ENCODE data around the gene PDP2.
"Not testable (repeated sequence)": the region's sequence is repeated elsewhere in the genome, so short reads cannot be mapped to it uniquely, and the experiment has no call there.

The PDP2 gene

DNA sequence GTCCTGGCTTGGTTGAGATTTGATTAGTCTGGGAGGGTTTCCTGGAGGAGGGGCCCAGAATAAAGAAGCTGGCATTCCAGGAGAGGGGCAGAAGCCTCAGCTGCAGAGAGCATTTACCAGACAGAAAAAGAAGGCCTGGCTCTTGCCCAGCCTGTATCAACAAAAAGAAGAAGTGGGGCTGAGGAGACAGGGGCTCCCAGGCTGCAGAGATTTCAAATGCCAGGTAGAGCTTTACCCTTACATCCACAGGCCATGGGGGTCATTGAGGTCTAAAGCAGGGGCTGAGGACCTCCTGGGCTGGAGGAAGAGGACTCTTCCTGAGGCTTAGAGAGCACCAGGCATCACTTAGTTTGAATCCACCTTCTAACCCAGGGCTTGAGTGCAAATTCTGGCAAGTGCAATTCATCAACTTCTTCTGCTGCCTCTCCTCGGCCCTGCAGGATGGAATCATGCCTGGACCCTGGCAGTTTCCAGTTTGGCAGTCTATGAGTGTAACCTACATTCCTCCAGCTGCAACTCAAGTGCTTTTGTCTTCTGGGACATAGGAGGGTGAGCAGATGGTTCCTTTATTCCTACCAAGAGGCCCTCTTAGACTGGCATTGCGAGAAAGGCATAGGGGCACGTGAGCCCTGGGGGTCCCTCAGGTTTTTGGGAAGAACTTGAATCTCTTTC is 20.8 kb upstream of the PDP2 start:
- H3K27ac Mint-ChIP-seq (ENCODE audit: low read depth): no peak overlapping the region
- no peaks in the 10 kb centered on the region for H3K27me3 Mint-ChIP-seq
- ATAC-seq (replicated peaks; ENCODE audit: extremely low read depth, poor library complexity, severe bottlenecking): no peak
- H3K4me1 Mint-ChIP-seq: no peaks in the 10 kb centered on the region
- H3K36me3 Mint-ChIP-seq (ENCODE audit: insufficient read depth): no peaks in the 10 kb centered on the region
- DNase-seq (ENCODE audit: low spot score in 2 of 2): no peak
- no peaks in the 10 kb centered on the region for H3K9me3 Mint-ChIP-seq
- H3K4me3 Mint-ChIP-seq: no peak overlapping the region

DNA sequence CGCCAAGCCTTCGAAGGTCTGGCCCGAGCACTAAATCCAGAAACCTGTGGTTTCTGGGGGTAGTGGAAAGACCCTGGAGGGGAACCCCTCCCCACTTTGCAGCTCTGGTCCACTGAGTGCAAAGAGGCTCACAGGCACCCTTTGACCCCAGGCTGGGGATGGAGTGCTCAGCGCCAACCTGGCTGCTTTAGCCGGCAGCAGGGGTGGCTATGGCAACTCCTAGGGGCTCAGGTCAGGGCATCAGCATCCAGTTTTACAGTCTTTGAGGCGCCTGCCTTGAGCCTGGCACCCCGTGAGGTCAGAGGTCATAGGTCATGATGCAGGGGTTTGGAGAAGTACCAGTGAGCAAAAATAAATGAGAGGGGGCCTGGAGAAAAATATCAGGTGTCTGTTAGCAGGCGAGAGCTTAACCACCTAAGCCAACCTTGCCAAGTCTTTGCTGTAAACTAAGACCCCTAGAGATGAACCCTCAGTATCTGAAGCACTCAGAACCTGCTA is 18.2 kb upstream of the PDP2 start:
- ATAC-seq (replicated peaks; ENCODE audit: extremely low read depth, poor library complexity, severe bottlenecking): no peak
- Mint-ChIP-seq H3K27me3 (no peaks in the 10 kb centered on the region), H3K36me3 (ENCODE audit: insufficient read depth) (no peaks in the 10 kb centered on the region), H3K4me3 (no peak overlapping the region), H3K4me1 (no peaks in the 10 kb centered on the region), H3K27ac (ENCODE audit: low read depth) (no peak overlapping the region), H3K9me3 (no peaks in the 10 kb centered on the region)
- no peak for DNase-seq (ENCODE audit: low spot score in 2 of 2)

DNA sequence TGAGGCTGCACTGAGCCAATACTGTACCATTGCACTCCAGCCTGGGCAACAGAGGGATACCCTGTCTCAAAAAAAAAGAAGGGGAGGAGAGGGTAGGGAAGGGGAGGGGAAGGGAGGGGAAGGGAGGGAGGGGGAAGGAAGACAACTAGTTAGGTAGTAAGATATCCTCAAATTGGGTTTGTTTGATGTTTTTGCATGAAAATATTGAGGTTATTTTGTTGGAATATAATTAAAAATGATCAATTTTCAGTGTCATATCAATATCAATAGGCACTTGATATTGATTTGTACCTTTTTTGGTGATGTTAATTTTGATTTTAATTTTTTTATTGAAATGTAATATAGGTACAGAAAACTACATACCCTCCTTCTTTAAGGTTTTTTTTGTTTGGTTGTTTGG is 16.6 kb upstream of the PDP2 start:
- Mint-ChIP-seq H3K27ac (ENCODE audit: low read depth) (no peak overlapping the region), H3K4me1 (peaks cover 6% of the 10 kb centered on the region), H3K36me3 (ENCODE audit: insufficient read depth) (peaks cover 1% of the 10 kb centered on the region), H3K4me3 (no peak overlapping the region), H3K9me3 (no peaks in the 10 kb centered on the region), H3K27me3 (no peaks in the 10 kb centered on the region)
- DNase-seq (ENCODE audit: low spot score in 2 of 2) (no peak), ATAC-seq (replicated peaks; ENCODE audit: extremely low read depth, poor library complexity, severe bottlenecking) (no peak)

DNA sequence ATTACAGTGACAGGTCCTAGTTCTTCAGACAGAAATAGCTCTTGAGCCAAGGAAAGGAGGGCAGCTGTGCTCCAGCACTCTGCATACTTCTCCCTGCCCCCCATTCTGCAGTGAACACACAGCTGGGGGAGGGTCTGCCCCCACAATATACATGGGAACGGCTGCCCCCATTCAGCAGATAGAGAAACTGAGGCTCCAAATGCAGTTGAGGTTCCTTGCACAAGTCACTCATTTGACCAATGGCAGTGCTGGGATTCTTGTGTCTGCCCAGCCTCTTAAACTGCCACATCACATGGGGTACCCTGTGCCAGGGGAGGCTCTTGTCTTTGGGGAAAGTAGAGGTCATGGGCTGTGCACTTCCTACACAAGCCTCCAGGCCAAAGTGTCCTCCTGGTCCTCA is 10.9 kb upstream of the PDP2 start:
- DNase-seq (ENCODE audit: low spot score in 2 of 2) (no peak), ATAC-seq (replicated peaks; ENCODE audit: extremely low read depth, poor library complexity, severe bottlenecking) (no peak)
- Mint-ChIP-seq H3K27me3 (no peaks in the 10 kb centered on the region), H3K4me3 (no peak overlapping the region), H3K4me1 (peaks cover 25% of the 10 kb centered on the region), H3K36me3 (ENCODE audit: insufficient read depth) (peaks cover 8% of the 10 kb centered on the region), H3K27ac (ENCODE audit: low read depth) (no peak overlapping the region), H3K9me3 (no peaks in the 10 kb centered on the region)

DNA sequence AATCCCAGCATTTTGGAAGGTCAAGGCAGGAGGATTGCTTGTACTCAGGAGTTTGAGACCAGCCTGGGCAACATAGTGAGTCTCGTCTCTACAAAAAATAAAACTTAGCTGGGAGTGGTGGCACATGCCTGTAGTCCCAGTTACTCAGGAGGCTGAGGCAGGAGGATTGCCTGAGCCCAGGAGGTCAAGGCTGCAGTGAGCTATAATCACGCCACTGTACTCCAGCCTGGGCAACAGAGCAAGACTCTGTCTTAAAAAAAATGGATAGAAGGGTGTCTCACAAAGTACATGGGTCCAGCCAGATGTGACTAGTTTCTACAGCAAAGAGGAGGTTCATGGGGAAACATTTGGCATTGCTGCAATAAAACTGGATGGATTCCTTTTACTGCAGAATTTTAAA is 9.0 kb upstream of the PDP2 start:
- peaks cover 27% of the 10 kb centered on the region for H3K4me1 Mint-ChIP-seq
- not testable (repeated sequence) for H3K36me3 Mint-ChIP-seq (ENCODE audit: insufficient read depth); H3K27ac Mint-ChIP-seq (ENCODE audit: low read depth); ATAC-seq (replicated peaks; ENCODE audit: extremely low read depth, poor library complexity, severe bottlenecking); H3K27me3 Mint-ChIP-seq; H3K4me3 Mint-ChIP-seq; DNase-seq (ENCODE audit: low spot score in 2 of 2); H3K9me3 Mint-ChIP-seq

DNA sequence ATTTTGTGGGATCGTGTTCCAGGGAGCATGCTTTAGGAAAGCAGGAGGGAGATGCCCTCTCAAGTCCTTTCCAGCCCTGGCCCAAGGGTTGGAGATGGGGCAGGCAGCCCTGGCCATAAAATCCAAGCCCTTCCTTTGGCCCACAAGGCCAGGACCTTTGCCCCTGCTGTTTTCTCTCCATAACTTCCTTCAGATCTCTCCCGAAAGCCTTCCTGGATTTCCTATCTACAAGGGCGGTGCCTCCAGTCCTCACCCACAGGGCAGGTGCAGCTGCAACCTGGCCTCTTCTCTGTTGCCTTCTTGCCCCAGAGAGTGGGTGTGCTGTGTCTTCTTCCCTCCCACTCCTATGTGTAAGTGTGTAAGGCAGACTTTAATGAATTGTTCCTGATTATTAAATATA is 8.5 kb upstream of the PDP2 start:
- Mint-ChIP-seq H3K36me3 (ENCODE audit: insufficient read depth) (peaks cover 8% of the 10 kb centered on the region), H3K4me3 (no peak overlapping the region), H3K27ac (ENCODE audit: low read depth) (no peak overlapping the region), H3K4me1 (peaks cover 27% of the 10 kb centered on the region), H3K9me3 (no peaks in the 10 kb centered on the region), H3K27me3 (no peaks in the 10 kb centered on the region)
- DNase-seq (ENCODE audit: low spot score in 2 of 2) (no peak), ATAC-seq (replicated peaks; ENCODE audit: extremely low read depth, poor library complexity, severe bottlenecking) (no peak)

DNA sequence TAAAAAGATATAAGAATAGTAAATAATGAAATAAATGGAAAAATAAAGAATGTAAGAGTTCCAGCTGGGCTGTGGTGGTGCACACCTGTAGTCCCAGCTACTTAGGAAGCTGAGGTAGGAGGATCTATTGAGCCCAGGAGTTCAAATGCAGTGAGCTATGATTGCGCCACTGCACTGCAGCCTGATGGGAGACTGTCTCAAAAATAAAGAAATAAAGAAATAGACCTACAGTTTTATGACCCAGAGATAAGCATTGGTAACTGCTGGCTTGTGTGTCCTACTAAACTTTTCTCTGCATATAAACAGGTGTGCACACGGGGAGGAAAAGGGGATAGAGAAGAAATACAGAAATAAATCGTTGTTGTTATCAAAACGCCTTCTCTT is 7.8 kb upstream of the PDP2 start:
- Mint-ChIP-seq H3K27me3 (no peaks in the 10 kb centered on the region), H3K36me3 (ENCODE audit: insufficient read depth) (peaks cover 8% of the 10 kb centered on the region), H3K27ac (ENCODE audit: low read depth) (peak overlapping the region; percentile 70), H3K9me3 (no peaks in the 10 kb centered on the region), H3K4me3 (peak overlapping the region; percentile 68), H3K4me1 (peaks cover 26% of the 10 kb centered on the region)
- DNase-seq (ENCODE audit: low spot score in 2 of 2) (no peak), ATAC-seq (replicated peaks; ENCODE audit: extremely low read depth, poor library complexity, severe bottlenecking) (peak; percentile 2)

DNA sequence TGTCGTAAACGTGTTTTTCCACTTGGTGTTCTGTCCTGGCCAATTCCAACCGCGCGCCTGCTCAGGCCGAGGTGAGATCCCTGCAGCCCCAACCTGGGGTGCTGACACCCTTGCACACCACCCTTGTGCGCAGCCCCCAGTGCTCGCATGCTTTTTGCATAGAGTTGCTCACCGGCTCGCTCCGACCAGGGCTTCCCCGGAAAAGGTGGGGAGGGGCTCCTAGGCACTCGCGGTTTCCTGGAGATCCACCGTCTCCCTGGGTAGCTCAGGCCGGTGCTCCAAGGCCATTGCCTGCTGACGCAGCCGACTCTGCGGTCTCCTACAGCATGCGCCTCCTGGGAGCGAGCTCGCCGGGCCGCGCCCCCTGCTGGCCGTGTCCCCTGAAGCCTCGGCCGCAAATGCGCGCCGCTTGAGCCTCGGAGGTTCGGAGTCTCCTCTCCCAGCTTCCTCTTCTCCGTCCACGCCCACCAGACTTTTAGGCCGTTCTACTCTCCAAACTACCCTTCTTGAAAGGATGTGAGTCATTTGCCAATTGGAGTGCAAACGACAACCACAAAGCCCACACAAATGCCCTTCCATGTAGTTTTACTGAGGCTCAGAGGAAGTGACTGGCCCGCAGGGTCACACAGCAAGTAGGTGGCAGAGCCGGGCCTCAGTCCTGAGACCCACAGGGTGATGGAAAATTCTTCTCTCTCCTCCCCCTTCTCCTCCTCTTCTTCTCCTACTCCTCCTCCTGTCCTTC is 7.2 kb upstream of the PDP2 start:
- Mint-ChIP-seq H3K36me3 (ENCODE audit: insufficient read depth) (peaks cover 7% of the 10 kb centered on the region), H3K9me3 (no peaks in the 10 kb centered on the region), H3K4me3 (peak overlapping the region; percentile 68), H3K27ac (ENCODE audit: low read depth) (peak overlapping the region; percentile 70), H3K27me3 (no peaks in the 10 kb centered on the region), H3K4me1 (peaks cover 24% of the 10 kb centered on the region)
- ATAC-seq (replicated peaks; ENCODE audit: extremely low read depth, poor library complexity, severe bottlenecking): peak; percentile 83
- DNase-seq (ENCODE audit: low spot score in 2 of 2): peak; percentile 80 to 81

DNA sequence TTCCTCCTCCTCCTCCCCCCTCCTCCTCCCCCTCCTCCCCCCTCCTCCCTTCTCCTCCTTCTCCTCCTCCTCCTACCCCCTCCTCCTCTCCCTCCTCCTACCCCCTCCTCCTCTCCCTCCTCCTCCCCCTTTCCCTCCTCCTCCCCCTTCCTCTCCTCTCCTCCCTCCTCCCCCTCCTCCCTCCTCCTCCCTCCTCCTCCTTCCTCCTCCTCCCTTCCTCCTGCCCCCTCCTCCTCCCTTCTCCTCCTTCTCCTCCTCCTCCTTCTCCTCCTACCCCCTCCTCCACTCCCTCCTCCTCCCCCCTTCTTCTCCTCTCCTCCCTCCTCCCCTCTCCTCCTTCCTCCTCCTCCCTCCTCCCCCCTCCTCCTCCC is 6.6 kb upstream of the PDP2 start:
- no peak for DNase-seq (ENCODE audit: low spot score in 2 of 2)
- Mint-ChIP-seq H3K36me3 (ENCODE audit: insufficient read depth) (peaks cover 7% of the 10 kb centered on the region), H3K4me1 (peaks cover 28% of the 10 kb centered on the region), H3K27me3 (no peaks in the 10 kb centered on the region), H3K27ac (ENCODE audit: low read depth) (peak overlapping the region; percentile 70), H3K9me3 (no peaks in the 10 kb centered on the region), H3K4me3 (peak overlapping the region; percentile 68)
- no peak for ATAC-seq (replicated peaks; ENCODE audit: extremely low read depth, poor library complexity, severe bottlenecking)

DNA sequence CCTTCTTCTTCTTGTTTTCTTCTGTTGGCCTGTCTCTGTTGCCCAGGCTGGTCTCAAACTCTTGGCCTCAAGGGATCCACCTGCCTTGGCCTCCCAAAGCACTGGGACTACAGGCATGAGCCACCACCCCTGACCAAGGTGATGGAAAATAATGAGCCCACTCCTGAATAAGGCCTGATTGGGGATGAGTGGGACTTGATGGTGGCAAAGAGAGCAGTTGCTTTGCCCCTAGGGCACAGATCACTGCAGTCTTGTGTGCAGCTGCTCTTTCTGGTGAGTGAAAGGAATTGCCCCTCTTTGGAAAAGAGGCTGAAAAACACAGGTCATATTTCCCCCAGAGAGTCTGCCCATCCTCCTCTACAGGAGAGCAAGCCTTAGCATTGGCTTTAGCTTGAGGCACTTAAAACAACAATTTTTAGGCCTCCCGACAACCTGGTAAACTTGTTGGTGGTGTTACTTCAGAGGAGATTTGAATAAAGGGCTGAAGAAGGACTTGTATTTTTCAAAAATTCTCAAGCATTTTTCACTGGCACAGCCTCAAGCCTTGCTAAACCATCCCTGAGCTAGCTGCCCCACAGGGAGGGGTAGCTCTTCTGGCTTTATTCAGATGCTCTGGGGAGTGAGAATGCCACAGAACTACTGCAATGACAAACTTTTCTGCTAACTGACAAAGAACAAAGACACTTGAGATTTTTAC is 6.1 kb upstream of the PDP2 start:
- H3K4me3 Mint-ChIP-seq: peak overlapping the region; percentile 44
- H3K27ac Mint-ChIP-seq (ENCODE audit: low read depth): peak overlapping the region; percentile 70
- H3K4me1 Mint-ChIP-seq: peaks cover 28% of the 10 kb centered on the region
- no peaks in the 10 kb centered on the region for H3K9me3 Mint-ChIP-seq
- H3K36me3 Mint-ChIP-seq (ENCODE audit: insufficient read depth): peaks cover 7% of the 10 kb centered on the region
- DNase-seq (ENCODE audit: low spot score in 2 of 2) (no peak), ATAC-seq (replicated peaks; ENCODE audit: extremely low read depth, poor library complexity, severe bottlenecking) (no peak)
- H3K27me3 Mint-ChIP-seq: no peaks in the 10 kb centered on the region

DNA sequence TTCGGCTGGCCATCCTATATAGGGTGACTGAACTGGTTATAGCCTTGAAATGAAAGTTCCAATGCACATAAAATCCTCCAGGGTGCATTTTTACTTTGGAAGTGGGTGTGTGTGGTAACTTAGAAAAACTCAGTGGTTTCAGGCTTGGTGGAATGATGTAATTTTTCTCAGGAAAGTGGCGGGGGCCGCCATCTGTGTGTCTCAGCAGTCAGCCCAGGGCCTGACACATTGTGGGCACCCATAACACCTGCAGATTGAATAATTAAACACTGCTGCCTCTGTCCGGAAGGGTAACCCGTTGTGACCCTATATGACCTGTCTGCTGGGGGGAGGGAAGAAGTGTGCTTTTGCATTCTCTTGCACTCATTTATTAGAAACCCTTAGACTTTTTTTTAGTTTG is 2.2 kb upstream of the PDP2 start:
- ATAC-seq (replicated peaks; ENCODE audit: extremely low read depth, poor library complexity, severe bottlenecking): no peak
- no peaks in the 10 kb centered on the region for H3K27me3 Mint-ChIP-seq
- peaks cover 10% of the 10 kb centered on the region for H3K36me3 Mint-ChIP-seq (ENCODE audit: insufficient read depth)
- peak overlapping the region; percentile 48 for H3K4me3 Mint-ChIP-seq
- H3K27ac Mint-ChIP-seq (ENCODE audit: low read depth): no peak overlapping the region
- DNase-seq (ENCODE audit: low spot score in 2 of 2): no peak
- H3K4me1 Mint-ChIP-seq: peaks cover 43% of the 10 kb centered on the region
- H3K9me3 Mint-ChIP-seq: no peaks in the 10 kb centered on the region

DNA sequence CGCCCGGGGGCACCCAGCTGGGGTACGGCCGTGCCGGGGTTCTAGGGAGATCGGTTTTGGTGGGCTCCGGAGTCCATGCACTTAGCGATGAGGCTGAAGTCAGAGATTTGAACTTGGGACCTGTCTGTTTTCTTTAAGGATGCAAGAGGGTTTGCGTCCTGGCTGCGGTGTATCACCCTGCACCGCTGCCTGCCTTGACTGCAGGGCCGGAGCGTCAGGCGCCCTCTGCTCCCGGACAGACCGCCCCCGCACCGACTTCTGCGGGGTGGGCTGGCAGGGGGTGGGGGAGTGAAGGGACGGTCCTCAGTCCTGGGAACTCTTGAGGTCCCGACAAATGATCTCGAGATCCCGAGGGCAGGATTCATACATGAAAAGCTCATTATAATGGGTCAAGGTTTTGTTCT is 701 bp downstream of the PDP2 start:
- H3K36me3 Mint-ChIP-seq (ENCODE audit: insufficient read depth): peaks cover 20% of the 10 kb centered on the region
- H3K4me1 Mint-ChIP-seq: peaks cover 36% of the 10 kb centered on the region
- ATAC-seq (replicated peaks; ENCODE audit: extremely low read depth, poor library complexity, severe bottlenecking): peak; percentile 45
- peak overlapping the region; percentile 99 for H3K4me3 Mint-ChIP-seq
- no peak for DNase-seq (ENCODE audit: low spot score in 2 of 2)
- no peak overlapping the region for H3K27ac Mint-ChIP-seq (ENCODE audit: low read depth)
- H3K27me3 Mint-ChIP-seq: no peaks in the 10 kb centered on the region
- no peaks in the 10 kb centered on the region for H3K9me3 Mint-ChIP-seq

DNA sequence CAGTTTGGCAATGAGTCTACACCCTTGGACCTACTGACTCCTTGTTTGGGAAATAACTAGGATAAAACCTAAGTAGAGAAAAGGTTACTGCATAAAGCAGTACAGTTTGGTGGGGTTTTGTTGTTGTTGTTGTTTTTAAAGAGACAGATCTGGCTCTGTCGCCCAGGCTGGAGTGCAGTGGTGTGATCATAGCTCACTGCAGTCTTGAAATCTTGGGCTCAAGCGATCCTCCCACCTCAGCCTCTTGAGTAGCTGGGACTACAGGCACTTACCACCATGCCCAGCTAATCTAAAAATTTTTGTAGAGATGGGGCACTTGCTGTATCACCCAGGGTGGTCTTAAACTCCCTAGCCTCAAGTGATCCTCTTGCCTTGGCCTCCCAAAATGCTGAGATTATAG is 1.2 kb downstream of the PDP2 start:
- Mint-ChIP-seq H3K4me1 (peaks cover 36% of the 10 kb centered on the region), H3K27ac (ENCODE audit: low read depth) (no peak overlapping the region), H3K4me3 (peak overlapping the region; percentile 99), H3K36me3 (ENCODE audit: insufficient read depth) (peaks cover 26% of the 10 kb centered on the region), H3K9me3 (no peaks in the 10 kb centered on the region), H3K27me3 (no peaks in the 10 kb centered on the region)
- no peak for DNase-seq (ENCODE audit: low spot score in 2 of 2)
- ATAC-seq (replicated peaks; ENCODE audit: extremely low read depth, poor library complexity, severe bottlenecking): no peak
